Left ventricle myocardium superior (tissue), 1 donor: Measurements from ENCODE around the gene SCUBE3. TPM values are rescaled to one million over a fixed set of nuclear protein-coding genes. Genes with fewer than 3 reads are reported as not detected.

ENCODE experiments used
- ATAC-seq: fragments of 200-7000 bp; cut with Tn5 transposase; one replicate; pipeline ENCODE4 v1.9.1; 2020; ENCODE audit warnings: mild to moderate bottlenecking, moderate library complexity
- DNase-seq: peaks from one replicate; pipeline ENCODE4 v3.0.0-alpha.2; 2020
- intact Hi-C: fragments of 100-400 bp; cut with micrococcal nuclease; formaldehyde crosslinking; loops from one replicate; pipeline ENCODE4 v1.11.0; 2022
- total RNA-seq: library from RNA; stranded (reverse); fragmentation: NEBNext Ultra II Directional; extraction: Animal tissue kit (Norgen Biotek cat#: 25700); gene quantifications from one replicate; pipeline ENCODE4 v1.2.1, GENCODE V29; 2021
- donor health status: DM: no; HTN: yes; CAD: no; lungs with severe emphysema.

The SCUBE3 gene
- total RNA-seq, 1 donor from 2014 or later = 3.5 TPM

DNA sequence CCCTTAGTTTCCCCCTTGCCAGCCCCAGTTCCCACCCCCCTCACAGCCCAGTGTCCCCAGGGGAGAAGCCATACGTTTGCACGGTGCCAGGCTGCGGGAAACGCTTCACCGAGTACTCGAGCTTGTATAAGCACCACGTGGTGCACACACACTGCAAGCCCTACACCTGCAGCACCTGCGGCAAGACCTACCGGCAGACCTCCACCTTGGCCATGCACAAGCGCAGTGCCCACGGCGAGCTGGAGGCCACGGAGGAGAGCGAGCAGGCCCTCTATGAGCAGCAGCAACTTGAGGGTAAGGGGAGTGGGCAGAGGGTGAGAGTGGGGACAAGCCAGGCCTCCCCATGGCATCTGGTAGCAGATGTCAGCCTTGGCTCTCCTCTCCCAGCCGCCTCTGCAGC, 78.7 kb downstream of the SCUBE3 start:
- no peak for ATAC-seq
- intact Hi-C loops = no loop called here
- DNase-seq = no peak

DNA sequence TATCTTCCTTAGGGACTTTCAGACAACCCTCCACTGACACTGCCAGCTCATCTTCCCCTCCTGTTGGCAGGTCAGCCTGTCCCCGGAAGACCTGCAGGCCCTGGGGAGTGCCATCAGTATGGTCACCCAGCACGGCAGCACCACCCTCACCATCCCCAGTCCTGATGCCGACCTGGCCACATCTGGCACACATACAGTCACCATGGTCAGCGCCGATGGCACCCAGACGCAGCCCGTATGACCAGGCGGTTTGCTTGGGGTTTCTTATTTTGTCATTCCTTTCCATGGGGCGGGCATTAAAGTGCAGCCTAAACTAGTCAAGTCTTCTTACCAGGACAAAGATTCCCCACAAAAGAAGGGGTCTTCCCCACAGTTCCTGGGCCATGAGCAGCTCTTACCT, 79.9 kb downstream of the SCUBE3 start:
- intact Hi-C loops = no loop called here
- DNase-seq (no peak), ATAC-seq (no peak)

DNA sequence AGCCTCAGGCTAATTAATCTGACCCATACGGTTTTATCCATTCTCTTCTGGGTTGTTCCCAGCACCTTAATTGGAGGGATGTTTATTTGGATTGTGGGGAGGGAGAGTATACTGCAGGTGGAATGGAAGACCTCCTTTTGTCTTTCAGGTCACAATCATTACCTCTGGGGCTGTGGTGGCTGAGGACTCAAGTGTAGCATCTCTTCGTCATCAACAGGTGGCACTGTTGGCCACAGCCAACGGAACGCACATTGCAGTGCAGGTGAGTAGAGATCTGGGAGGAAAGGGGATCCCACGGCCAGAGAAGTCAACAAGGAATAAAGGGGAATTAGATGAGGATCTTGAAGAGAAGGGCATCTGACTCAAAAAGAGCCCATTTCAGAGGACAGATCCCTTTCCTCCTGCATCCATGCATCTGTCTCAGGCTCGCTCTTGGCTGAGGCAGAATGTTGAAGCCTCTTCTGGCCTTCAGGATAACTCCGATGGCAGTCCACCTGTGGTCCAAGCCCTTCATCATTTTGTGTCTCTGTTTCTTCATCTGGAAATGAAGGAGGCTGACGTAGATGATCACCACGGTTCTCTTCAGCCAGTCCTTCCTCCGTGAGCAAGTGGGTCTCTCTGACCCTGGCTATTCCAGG, 80.7 kb downstream of the SCUBE3 start:
- intact Hi-C loops = no loop called here
- DNase-seq = peak; percentile 46
- peak; percentile 25 for ATAC-seq

DNA sequence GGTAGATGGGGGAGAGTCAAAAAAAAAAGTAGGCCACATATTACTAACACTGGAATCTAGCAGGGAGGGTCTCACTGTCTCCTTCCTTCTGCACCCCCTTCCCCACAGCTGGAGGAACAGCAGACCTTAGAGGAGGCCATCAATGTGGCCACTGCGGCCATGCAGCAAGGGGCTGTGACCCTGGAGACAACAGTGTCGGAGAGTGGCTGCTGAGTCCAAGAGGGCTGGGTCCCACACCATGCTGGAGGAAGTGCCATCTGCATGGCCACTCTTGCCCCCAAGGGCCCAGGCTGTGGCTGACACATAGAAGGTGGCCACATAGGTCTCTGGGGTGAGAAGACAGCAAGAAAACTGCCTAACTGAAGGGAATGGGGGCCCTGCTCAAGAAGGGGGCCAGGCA, 81.3 kb downstream of the SCUBE3 start:
- DNase-seq = no peak
- intact Hi-C loops = no loop called here
- no peak for ATAC-seq

DNA sequence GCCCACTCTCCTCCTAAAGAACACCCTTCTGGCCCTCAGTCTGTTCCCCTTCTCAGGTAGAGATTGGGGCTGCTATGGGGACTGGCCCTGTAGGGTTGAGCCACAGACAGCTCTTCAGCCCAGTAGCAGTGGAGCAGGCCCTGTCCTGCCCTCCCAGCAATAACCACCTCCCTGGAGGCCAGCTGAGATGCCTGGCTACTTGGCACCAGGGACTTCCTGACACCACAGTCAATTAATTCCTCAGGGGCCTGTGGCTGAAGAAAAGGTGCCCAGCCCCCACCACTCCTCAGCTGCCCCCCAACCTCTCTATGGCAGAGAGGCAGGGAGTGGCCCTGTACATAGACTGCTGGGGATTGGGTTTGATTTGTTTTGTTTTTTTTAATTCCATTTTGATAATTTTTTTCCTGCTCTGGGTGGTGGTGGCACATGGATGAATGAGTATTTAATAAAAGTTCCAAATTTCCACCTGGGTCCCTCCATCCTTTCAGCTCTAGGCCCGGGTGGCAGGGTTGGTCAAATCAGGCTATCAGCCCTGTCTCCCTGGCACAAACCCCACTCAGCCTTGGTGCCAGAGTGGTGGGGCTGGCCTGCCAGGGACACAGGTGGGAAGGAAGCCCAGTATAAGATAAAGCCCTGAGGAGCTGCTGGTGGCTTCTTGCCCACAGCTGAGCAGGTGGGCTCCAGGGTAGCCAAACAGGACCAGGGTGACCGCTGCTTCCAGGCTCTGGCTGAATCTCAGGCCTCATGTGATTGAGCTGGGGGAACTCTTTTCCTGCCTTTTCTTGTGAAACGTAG, 82.0 kb downstream of the SCUBE3 start:
- peak; percentile 60 for ATAC-seq
- intact Hi-C loops = no loop called here
- DNase-seq = peak; percentile 68

DNA sequence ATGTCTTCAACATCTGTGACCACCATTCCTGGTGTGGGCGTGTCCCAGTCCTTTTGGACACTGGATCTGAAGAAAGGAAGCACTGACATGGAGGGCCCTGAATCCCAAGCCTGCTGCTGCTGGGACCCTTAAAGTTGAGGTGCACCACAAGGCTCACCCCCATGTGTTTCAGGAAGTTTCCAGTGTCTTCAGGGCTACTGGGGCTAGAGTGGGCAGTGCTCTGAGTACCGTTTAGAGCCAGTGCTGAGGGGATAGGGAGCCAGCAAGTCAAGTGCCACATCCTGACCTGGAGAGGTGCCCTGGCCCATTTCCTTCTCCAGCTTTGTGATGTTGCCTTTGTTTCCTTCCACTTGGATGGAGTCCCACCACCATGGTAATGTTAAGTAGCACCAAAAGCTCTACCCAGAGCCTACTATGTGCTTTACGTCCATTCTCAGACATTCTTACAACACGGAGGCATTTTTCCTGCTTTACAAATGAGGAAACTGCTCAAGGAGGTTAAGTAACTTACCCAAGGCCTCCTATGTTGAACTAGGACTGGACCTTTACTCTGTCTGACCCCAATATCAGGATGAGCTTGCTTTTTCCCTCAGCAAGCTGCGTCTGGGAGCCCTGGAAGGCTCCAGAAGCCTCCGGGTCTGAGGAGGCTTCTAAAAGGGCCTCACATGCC, 83.3 kb downstream of the SCUBE3 start:
- DNase-seq (no peak), ATAC-seq (peak; percentile 9)
- intact Hi-C loops = no loop called here

DNA sequence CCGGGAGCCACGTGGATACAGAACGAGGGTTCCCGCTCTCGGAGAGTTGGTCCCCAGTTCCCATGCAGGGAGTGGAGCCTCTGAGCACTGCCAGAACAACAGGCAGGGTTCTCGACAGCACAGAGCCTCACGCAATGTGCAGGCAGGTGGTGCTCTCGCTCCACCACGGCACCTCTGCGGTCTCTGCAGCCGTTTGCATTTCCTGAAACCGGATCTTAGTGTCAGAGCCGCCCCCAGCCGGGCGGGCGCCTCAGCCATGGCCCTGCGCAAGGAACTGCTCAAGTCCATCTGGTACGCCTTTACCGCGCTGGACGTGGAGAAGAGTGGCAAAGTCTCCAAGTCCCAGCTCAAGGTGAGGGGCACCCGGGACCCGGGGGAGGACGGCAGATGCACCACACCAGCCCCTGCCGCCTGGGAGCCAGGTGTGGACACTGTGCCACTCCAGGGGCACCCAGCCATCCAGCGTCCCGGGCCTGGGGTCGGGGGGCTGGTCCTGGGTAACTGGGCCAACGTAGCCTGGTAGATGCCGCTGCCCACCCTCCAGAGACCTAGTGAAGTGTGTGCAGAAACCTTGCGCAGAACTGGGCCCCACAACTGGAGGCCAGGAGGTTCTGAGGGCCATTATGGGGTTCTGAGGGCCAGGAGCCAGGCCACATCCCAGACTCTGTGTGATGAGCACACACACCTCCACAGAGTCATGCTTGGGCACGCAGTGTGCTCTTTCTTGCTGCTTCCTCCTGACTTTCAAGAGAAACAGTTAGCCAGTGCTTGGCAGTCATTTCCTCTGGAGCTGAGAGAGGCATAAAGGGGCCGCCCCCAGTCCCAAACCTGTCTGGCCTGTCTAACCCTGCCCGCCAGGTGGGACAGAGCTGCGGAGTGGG, 84.1 kb downstream of the SCUBE3 start, which contains the start of gene DEF6:
Gene DEF6, plus strand, starts transcription at position 218 of the 881 bp plus-strand sequence. Its CDS starts 39 bp downstream, at position 257.
- intact Hi-C loops = no loop called here
- DNase-seq = peak; percentile 86
- ATAC-seq = peak; percentile 84

DNA sequence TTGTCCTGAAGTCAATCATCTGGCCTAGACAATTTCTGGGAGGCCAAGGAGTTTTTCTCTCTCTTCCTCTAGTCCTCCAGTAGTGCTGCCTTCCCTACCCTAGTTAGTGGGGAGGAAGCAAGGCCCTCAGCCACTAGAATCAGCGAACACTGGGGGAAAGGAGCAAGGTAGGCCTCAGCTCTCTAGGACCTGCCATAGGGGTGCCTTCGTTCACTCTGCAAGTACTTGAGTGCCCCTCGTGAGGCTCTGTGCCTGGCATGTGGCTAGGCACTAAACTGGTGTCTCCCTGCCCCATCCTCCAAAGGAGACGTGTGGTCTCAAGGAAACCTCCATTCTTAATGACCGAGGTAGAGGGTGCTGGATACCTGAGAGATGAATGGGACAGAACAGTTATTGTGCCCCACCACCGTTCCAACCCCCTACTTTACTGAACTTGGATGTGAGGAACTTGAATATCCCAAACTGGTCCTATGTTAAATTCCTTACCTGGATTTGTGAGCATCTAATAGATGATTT, 84.9 kb downstream of the SCUBE3 start:
- DNase-seq = no peak
- no peak for ATAC-seq
- intact Hi-C loops = no loop called here

DNA sequence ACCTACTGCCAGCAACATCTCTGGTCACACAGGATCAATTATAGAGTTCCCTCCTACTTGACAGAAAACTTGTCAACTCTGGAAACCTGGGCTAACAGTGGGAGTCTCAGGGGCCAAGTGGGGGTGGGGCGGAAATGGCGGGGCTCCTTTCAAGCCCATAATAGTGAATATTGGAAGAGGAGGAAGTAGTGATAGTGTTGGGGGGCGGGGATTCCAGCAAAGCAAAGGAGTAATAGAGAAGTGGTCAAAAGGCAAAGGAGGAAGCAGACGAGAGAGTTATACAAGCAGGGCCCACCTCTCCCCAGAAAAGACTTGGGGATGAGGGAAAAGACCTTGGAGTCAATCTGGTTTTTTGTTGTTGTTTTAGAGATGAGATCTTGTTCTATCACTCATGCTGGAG, 85.9 kb downstream of the SCUBE3 start:
- DNase-seq (no peak), ATAC-seq (no peak)
- intact Hi-C loops = no loop called here

DNA sequence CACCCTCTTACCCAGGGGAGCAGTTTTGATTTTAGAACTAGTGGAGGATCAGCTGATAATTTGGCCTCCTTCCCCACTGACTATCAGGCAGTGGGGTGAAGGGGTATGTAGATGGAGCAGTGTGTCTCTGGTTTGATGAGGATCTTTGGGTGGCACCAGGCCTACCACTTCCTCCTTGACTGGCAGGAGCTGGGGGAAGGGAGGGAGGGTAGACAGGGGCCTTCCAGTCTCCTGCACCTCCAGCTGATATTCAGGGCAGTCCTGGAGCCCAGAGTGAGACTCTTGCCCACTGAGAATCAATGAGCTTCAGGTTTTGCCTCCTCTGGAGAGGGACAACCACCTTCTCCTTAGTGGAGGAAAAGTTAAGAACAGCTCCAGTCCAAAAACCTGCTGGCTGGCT, 87.1 kb downstream of the SCUBE3 start:
- intact Hi-C loops = no loop called here

More for the DNA sequence above, 87.1 kb downstream of the SCUBE3 start:
- ATAC-seq (no peak), DNase-seq (no peak)

Other genes with a start within 250 kb of the SCUBE3 start
- gene TCP11, start 72.6 kb upstream of the SCUBE3 start, total RNA-seq = not detected
- gene ZNF76, start 45.8 kb downstream of the SCUBE3 start, total RNA-seq = 44.1 TPM
- 1.8 TPM for gene DEF6, start 83.9 kb downstream of the SCUBE3 start, total RNA-seq
- 15.1 TPM for gene PPARD, start 128.6 kb downstream of the SCUBE3 start, total RNA-seq
- gene FANCE, start 238.4 kb downstream of the SCUBE3 start, total RNA-seq = 3.8 TPM